Esophagus squamous epithelium (tissue), 4 donors: ENCODE results near the gene RNF175.

Experiments
- CTCF ChIP-seq, 6 experiments: fragments of 450-650 bp in 4 of 6; fragments of 200-600 bp in 2 of 6; sonication (generic) in 2 of 6; IDR thresholded peaks; one replicate each; pipeline ENCODE4 v1.5.1; 2016 to 2019; ENCODE audit warnings: antibody characterized with exemption in 6 of 6, mild to moderate bottlenecking in 4 of 6, moderate library complexity in 4 of 6
- POLR2A ChIP-seq, 4 donors: fragments of 450-650 bp; IDR thresholded peaks; one replicate each; pipeline ENCODE4 v1.6.1; 2017; ENCODE audit warnings: antibody characterized with exemption in 4 of 4, mild to moderate bottlenecking in 4 of 4, moderate library complexity in 3 of 4

DNA sequence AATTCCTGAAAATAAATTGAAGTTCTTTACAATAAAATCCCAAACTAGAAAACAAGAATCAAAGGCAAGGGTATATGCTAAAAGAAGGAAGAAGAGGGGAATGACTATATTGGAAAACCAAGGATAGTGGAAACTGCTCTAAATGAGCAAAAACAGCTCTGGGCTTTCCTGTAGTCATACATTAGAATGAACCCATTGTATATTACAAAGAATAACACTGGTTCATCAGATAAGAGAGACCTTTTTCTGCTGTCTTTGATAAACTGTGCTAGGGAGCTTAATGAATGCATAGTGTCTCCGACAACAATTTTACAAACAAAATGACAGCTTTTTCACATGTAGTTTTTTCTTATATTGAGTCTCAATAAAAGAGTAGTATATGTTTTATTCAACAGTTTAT is 49.1 kb downstream of the RNF175 start:
- no peak for TF ChIP-seq POLR2A (IDR thresholded peaks at IDR 0.05)
- TF ChIP-seq CTCF (IDR thresholded peaks at IDR 0.05) = no peak
